Body of pancreas (tissue), 4 donors: Measurements from ENCODE around the gene PLCB2.

Source experiments
- CTCF ChIP-seq, 7 experiments: fragments of 450-650 bp in 4 of 7; fragments of 200-600 bp in 3 of 7; sonication (generic) in 3 of 7; IDR thresholded peaks; one replicate each; pipeline ENCODE4 v1.5.1; 2016 to 2019; ENCODE audit warnings: antibody characterized with exemption in 7 of 7
- POLR2A ChIP-seq, 3 donors: fragments of 450-650 bp; IDR thresholded peaks; one replicate each; pipeline ENCODE4 v1.6.1; 2016; ENCODE audit warnings: antibody characterized with exemption in 3 of 3, mild to moderate bottlenecking in 2 of 3

DNA sequence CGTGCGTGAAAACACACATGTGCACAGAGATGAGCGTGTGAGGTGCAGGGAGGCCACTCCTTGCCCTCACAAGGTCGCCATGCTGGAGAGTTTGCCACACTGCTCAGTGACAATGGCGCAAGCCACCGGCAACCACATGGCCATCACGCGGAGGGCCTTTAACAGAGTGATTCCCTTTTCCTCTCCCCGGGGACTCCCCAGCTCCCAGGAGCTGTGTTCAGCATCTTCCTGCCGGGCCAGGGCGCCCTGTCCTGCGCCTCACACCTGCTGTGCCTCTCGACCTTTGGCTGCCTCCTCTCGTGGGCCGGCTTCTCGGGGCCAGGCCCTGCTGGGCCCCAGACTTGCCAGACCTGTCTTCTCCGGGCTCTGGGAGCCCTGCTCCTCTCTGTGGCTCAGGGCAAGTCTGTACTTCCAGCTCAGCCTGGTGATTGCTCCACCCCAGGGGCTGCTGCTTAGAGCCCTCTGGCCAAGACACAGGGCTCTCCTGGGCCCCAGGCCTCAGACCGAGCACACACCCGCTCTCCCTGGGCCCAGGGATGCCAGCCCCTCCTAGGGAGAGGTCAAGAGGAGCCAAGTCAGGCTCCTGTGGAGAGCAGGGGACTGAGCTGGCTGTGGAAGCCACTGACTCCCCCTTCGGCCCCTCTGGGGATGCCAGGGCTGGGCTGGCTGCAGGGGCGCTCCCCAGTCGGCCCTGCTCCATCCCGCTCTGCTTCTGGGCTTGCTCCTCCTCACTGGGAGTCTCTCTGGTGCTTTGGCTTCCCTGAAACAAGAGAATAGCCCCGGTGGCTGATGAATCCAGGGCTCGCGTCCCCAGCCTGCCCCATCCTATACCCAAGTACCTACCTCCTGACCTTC is 27.4 kb upstream of the PLCB2 start:
- TF ChIP-seq CTCF (IDR thresholded peaks at IDR 0.05) (no peak), POLR2A (IDR thresholded peaks at IDR 0.05) (no peak)
